H9 (cell line): ENCODE measurements around the gene THSD7A. TPM values are rescaled to one million over a fixed set of nuclear protein-coding genes. Genes with fewer than 3 reads are reported as not detected.

ENCODE experiments used
- DNase-seq: peaks from one replicate; pipeline ENCODE4 v3.0.0-alpha.2; 2017
- H2AFZ ChIP-seq: one replicate; pipeline ENCODE4 v1.6.1; 2013; ENCODE audit warnings: mild to moderate bottlenecking, low read length, control low read depth, moderate library complexity
- H2AK5ac ChIP-seq: 2 replicates; pipeline ENCODE4 v1.6.1; 2013; ENCODE audit warnings: low read length, control low read depth, mixed read lengths; ENCODE audit not compliant: insufficient read length
- H2BK120ac ChIP-seq: one replicate; pipeline ENCODE4 v1.6.1; 2013; ENCODE audit warnings: low read depth, mild to moderate bottlenecking, low read length, control low read depth, inconsistent platforms; ENCODE audit not compliant: poor library complexity, severe bottlenecking
- H2BK12ac ChIP-seq: 2 replicates; pipeline ENCODE4 v1.6.1; 2013; ENCODE audit warnings: low read length, control low read depth, mixed read lengths, low read depth; ENCODE audit not compliant: insufficient read length
- H2BK15ac ChIP-seq: 2 replicates; pipeline ENCODE4 v1.6.1; 2013; ENCODE audit warnings: low read depth, low read length, control low read depth
- H2BK20ac ChIP-seq: one replicate; pipeline ENCODE4 v1.6.1; 2013; ENCODE audit warnings: low read depth, mild to moderate bottlenecking, low read length, control low read depth, inconsistent platforms; ENCODE audit not compliant: poor library complexity, severe bottlenecking
- H2BK5ac ChIP-seq: 2 replicates; pipeline ENCODE4 v1.6.1; 2013; ENCODE audit warnings: low read length, control low read depth, mixed read lengths; ENCODE audit not compliant: insufficient read length
- H3K14ac ChIP-seq: 2 replicates; pipeline ENCODE4 v1.6.1; 2013; ENCODE audit warnings: low read length, control low read depth; ENCODE audit not compliant: insufficient read depth
- H3K18ac ChIP-seq: 2 replicates; pipeline ENCODE4 v1.6.1; 2013; ENCODE audit warnings: low read depth, mild to moderate bottlenecking, mixed read lengths, low read length, control low read depth; ENCODE audit not compliant: insufficient read length
- H3K23ac ChIP-seq: 2 replicates; pipeline ENCODE4 v1.6.1; 2013; ENCODE audit warnings: low read length, control low read depth, mixed read lengths, low read depth; ENCODE audit not compliant: insufficient read length
- H3K23me2 ChIP-seq: 2 replicates; pipeline ENCODE4 v1.6.1; 2013; ENCODE audit warnings: low read depth, mild to moderate bottlenecking, mixed read lengths, low read length, control low read depth; ENCODE audit not compliant: insufficient read length, poor library complexity, severe bottlenecking
- H3K27ac ChIP-seq: 2 replicates; pipeline ENCODE4 v1.5.1; 2013; ENCODE audit warnings: low read length, control low read depth, mixed read lengths, low read depth; ENCODE audit not compliant: insufficient read length
- H3K27me3 ChIP-seq: 2 replicates; pipeline ENCODE4 v1.6.1; 2013; ENCODE audit warnings: low read length, control low read depth, inconsistent platforms; ENCODE audit not compliant: insufficient read depth
- H3K4ac ChIP-seq: 2 replicates; pipeline ENCODE4 v1.6.1; 2013; ENCODE audit warnings: low read depth, mild to moderate bottlenecking, control low read depth, inconsistent platforms, low read length, moderate library complexity
- H3K4me1 ChIP-seq: 2 replicates; pipeline ENCODE4 v1.6.1; 2013; ENCODE audit warnings: low read length, control low read depth, inconsistent platforms; ENCODE audit not compliant: insufficient read depth
- H3K4me2 ChIP-seq: 2 replicates; pipeline ENCODE4 v1.6.1; 2013; ENCODE audit warnings: low read length, control low read depth, mixed read lengths; ENCODE audit not compliant: insufficient read length, insufficient read depth
- H3K56ac ChIP-seq: 2 replicates; pipeline ENCODE4 v1.6.1; 2013; ENCODE audit warnings: low read depth, mild to moderate bottlenecking, mixed read lengths, low read length, control low read depth; ENCODE audit not compliant: insufficient read length
- H3K79me1 ChIP-seq: 2 replicates; pipeline ENCODE4 v1.6.1; 2013; ENCODE audit warnings: low read depth, mild to moderate bottlenecking, moderate library complexity, low read length, control low read depth, inconsistent platforms; ENCODE audit not compliant: insufficient read depth, poor library complexity, severe bottlenecking
- H3K79me2 ChIP-seq: 2 replicates; pipeline ENCODE4 v1.6.1; 2013; ENCODE audit warnings: low read length, control low read depth, inconsistent platforms; ENCODE audit not compliant: insufficient read depth
- H3K9ac ChIP-seq: 2 replicates; pipeline ENCODE4 v1.6.1; 2013; ENCODE audit warnings: low read length, control low read depth, mixed read lengths; ENCODE audit not compliant: insufficient read length; ENCODE audit errors: extremely low read depth
- H3K9me3 ChIP-seq: one replicate; pipeline ENCODE4 v1.6.1; 2013; ENCODE audit warnings: low read depth, low read length, inconsistent platforms; ENCODE audit not compliant: control insufficient read depth
- H3T11ph ChIP-seq: one replicate; pipeline ENCODE4 v1.6.1; 2013; ENCODE audit warnings: mild to moderate bottlenecking, low read length, control low read depth, inconsistent platforms
- H4K20me1 ChIP-seq: one replicate; pipeline ENCODE4 v1.6.1; 2013; ENCODE audit not compliant: control insufficient read depth, insufficient read length, insufficient read depth
- H4K5ac ChIP-seq: 2 replicates; pipeline ENCODE4 v1.6.1; 2013; ENCODE audit warnings: low read depth, mild to moderate bottlenecking, mixed read lengths, low read length, control low read depth; ENCODE audit not compliant: insufficient read length
- H4K8ac ChIP-seq: replicated peaks from 2 replicates; pipeline ENCODE4 v1.6.1; 2013; ENCODE audit warnings: low read length, control low read depth, mixed read lengths, low read depth; ENCODE audit not compliant: insufficient read length
- H4K91ac ChIP-seq: 2 replicates; pipeline ENCODE4 v1.6.1; 2013; ENCODE audit warnings: low read depth, mild to moderate bottlenecking, moderate library complexity, mixed read lengths, low read length, control low read depth; ENCODE audit not compliant: insufficient read length
- H3K27ac Mint-ChIP-seq, 3 experiments: 2 replicates in 2 of 3; 3 replicates in 1 of 3; pipeline ENCODE4 v1.8.0; 2020 to 2021; ENCODE audit warnings: mixed read lengths in 3 of 3, mild to moderate bottlenecking in 1 of 3, moderate library complexity in 1 of 3
- H3K27me3 Mint-ChIP-seq: 2 replicates; pipeline ENCODE4 v1.8.0; 2021; ENCODE audit warnings: low read depth, mild to moderate bottlenecking, moderate library complexity, mixed read lengths
- H3K36me3 Mint-ChIP-seq, 3 experiments: 2 replicates in 2 of 3; 3 replicates in 1 of 3; pipeline ENCODE4 v1.8.0; 2020 to 2021; ENCODE audit warnings: low read depth in 3 of 3, mixed read lengths in 3 of 3; ENCODE audit not compliant: insufficient read depth in 1 of 3
- H3K4me1 Mint-ChIP-seq, 2 experiments: 2 replicates each; pipeline ENCODE4 v1.8.0; 2020; ENCODE audit warnings: mixed read lengths in 2 of 2
- H3K4me3 Mint-ChIP-seq, 2 experiments: 2 replicates in 1 of 2; 3 replicates in 1 of 2; pipeline ENCODE4 v1.8.0; 2020 to 2021; ENCODE audit warnings: mild to moderate bottlenecking in 2 of 2, mixed read lengths in 2 of 2, moderate library complexity in 1 of 2
- H3K9me3 Mint-ChIP-seq, 2 experiments: 2 replicates in 1 of 2; 3 replicates in 1 of 2; pipeline ENCODE4 v1.8.0; 2020; ENCODE audit warnings: mild to moderate bottlenecking in 2 of 2, mixed read lengths in 2 of 2, moderate library complexity in 1 of 2
- CTCF ChIP-seq: fragments of 200-600 bp; sonication (generic); conservative IDR thresholded peaks from 3 replicates; pipeline ENCODE4 v1.8.0; 2021; ENCODE audit warnings: antibody characterized with exemption, mild to moderate bottlenecking
- WGBS: extraction: QIAGEN DNeasy Blood & Tissue Kit; methylation state at CpG from one replicate; pipeline ENCODE4 v1.1.7; 2013; ENCODE audit warnings: missing lambda C conversion rate, low lambda C conversion rate, mixed read lengths; ENCODE audit not compliant: insufficient read length; ENCODE audit errors: extremely low coverage; 5-methylcytosine and 5-hydroxymethylcytosine counted together
- total RNA-seq: library from RNA; stranded (reverse); gene quantifications from 2 replicates; pipeline ENCODE4 v1.2.1, GENCODE V29; 2021

THSD7A gene
- total RNA-seq, 1 experiment from 2014 or later = 0.42 TPM

- Histone ChIP-seq H3K9ac (no peak overlapping the region), H2AFZ (no peak overlapping the region), H3K23ac (no peak overlapping the region), H3K4ac (no peak overlapping the region), H2BK120ac (no peak overlapping the region), H4K20me1 (no peaks in the 10 kb centered on the region), H3K14ac (no peak overlapping the region), H4K91ac (no peak overlapping the region), H3K27ac (no peak overlapping the region), H3K79me2 (no peaks in the 10 kb centered on the region), H2AK5ac (no peak overlapping the region), H4K5ac (no peak overlapping the region), H3T11ph (no peak overlapping the region), H3K56ac (no peak overlapping the region), H2BK12ac (no peak overlapping the region), H3K4me2 (no peak overlapping the region), H2BK15ac (no peak overlapping the region), H3K23me2 (no peaks in the 10 kb centered on the region), H3K27me3 (no peaks in the 10 kb centered on the region), H2BK20ac (no peak overlapping the region), H3K4me1 (no peaks in the 10 kb centered on the region), H4K8ac (no peak overlapping the region), H2BK5ac (no peak overlapping the region), H3K79me1 (no peaks in the 10 kb centered on the region), H3K18ac (no peak overlapping the region), H3K9me3 (no peaks in the 10 kb centered on the region)
- peaks cover 0 to 5% of the 10 kb centered on the region in 2 experiments; a peak in 3 of 5 replicates for H3K9me3 Mint-ChIP-seq
- H3K4me3 Mint-ChIP-seq = no peak overlapping the region
- TF ChIP-seq CTCF = no peak
- no peaks in the 10 kb centered on the region for H3K4me1 Mint-ChIP-seq
- H3K36me3 Mint-ChIP-seq = peaks cover 0 to 5% (median 0%) of the 10 kb centered on the region in 3 experiments; a peak in 1 of 7 replicates
- H3K27me3 Mint-ChIP-seq = no peaks in the 10 kb centered on the region
- no peak for DNase-seq
- WGBS = no CpG with 5 or more reads among the region's 4 CpGs
- H3K27ac Mint-ChIP-seq = no peak overlapping the region
These were observed 84.1 kb downstream of the THSD7A start for GRCh38 chr7:11747715-11748485.
